Measurements from ENCODE around the gene ARHGAP30. TPM values are rescaled to one million over a fixed set of nuclear protein-coding genes. Genes with fewer than 3 reads are reported as not detected.

ARHGAP30 gene
- total RNA-seq, 4 donors from 2014 or later, result 6.0 to 46.9 (median 17.6) TPM

- no peak for TF ChIP-seq CTCF (IDR thresholded peaks at IDR 0.05; ENCODE audit: low read depth)
Measured at GRCh38 chr1:161031874-161032273, 37.8 kb downstream of the ARHGAP30 start.

- TF ChIP-seq CTCF (IDR thresholded peaks at IDR 0.05; ENCODE audit: low read depth), result no peak
Measured at GRCh38 chr1:161021970-161022353, 47.7 kb downstream of the ARHGAP30 start.

GRCh38 chr1:161021165-161021969 is 48.3 kb downstream of the ARHGAP30 start:
- no peak for TF ChIP-seq CTCF (IDR thresholded peaks at IDR 0.05; ENCODE audit: low read depth)

GRCh38 chr1:161020509-161021164 is 49.1 kb downstream of the ARHGAP30 start, which contains the start of gene F11R:
F11R (minus strand) TSS chr1:161021152; CDS start chr1:161021073, 79 bp downstream.
- no peak for TF ChIP-seq CTCF (IDR thresholded peaks at IDR 0.05; ENCODE audit: low read depth)

- TF ChIP-seq CTCF (IDR thresholded peaks at IDR 0.05; ENCODE audit: low read depth), result no peak
Measured at GRCh38 chr1:161019751-161020495, 49.8 kb downstream of the ARHGAP30 start.

- no peak for TF ChIP-seq CTCF (IDR thresholded peaks at IDR 0.05; ENCODE audit: low read depth)
Measured at GRCh38 chr1:161018631-161018930, 51.1 kb downstream of the ARHGAP30 start.

Measured in subcutaneous adipose tissue (tissue), 4 donors.